GM23338 (cell line): ENCODE results near the gene C5orf24. TPM values are rescaled to one million over a fixed set of nuclear protein-coding genes. Genes with fewer than 3 reads are reported as not detected.
"Not testable (repeated sequence)": the region's sequence is repeated elsewhere in the genome, so short reads cannot be mapped to it uniquely, and the experiment has no call there.

Experiments
- ATAC-seq: fragments of 200-7000 bp; cut with Tn5 transposase; 3 replicates; pipeline ENCODE4 v1.9.1; 2020
- DNase-seq: peaks from one replicate; pipeline ENCODE4 v3.0.0-alpha.2; 2015; ENCODE audit warnings: low spot score
- H2AFZ ChIP-seq: fragments of 200-600 bp; sonication (generic); 2 replicates; pipeline ENCODE4 v1.8.0; 2016; ENCODE audit warnings: antibody characterized with exemption, mild to moderate bottlenecking, moderate library complexity
- H3F3A ChIP-seq: fragments of 200-600 bp; sonication (generic); replicated peaks from 2 replicates; pipeline ENCODE4 v1.8.0; 2017; ENCODE audit warnings: antibody characterized with exemption, mixed run types, low read depth
- H3K27ac ChIP-seq: fragments of 200-600 bp; sonication (generic); 2 replicates; pipeline ENCODE4 v1.6.1; 2016; ENCODE audit warnings: low read depth
- H3K27me3 ChIP-seq: fragments of 200-600 bp; sonication (generic); 2 replicates; pipeline ENCODE4 v1.8.0; 2016; ENCODE audit warnings: mild to moderate bottlenecking, mixed run types, moderate library complexity; ENCODE audit not compliant: insufficient read depth
- H3K36me3 ChIP-seq: fragments of 200-600 bp; sonication (generic); 2 replicates; pipeline ENCODE4 v1.8.0; 2016; ENCODE audit warnings: mild to moderate bottlenecking; ENCODE audit not compliant: insufficient read depth
- H3K4me1 ChIP-seq: fragments of 200-600 bp; sonication (generic); 2 replicates; pipeline ENCODE4 v1.8.0; 2016; ENCODE audit warnings: mild to moderate bottlenecking, moderate library complexity; ENCODE audit not compliant: insufficient read depth
- H3K4me2 ChIP-seq: fragments of 200-600 bp; sonication (generic); 2 replicates; pipeline ENCODE4 v1.7.1; 2017; ENCODE audit warnings: mixed run types
- H3K4me3 ChIP-seq: fragments of 200-600 bp; sonication (generic); 2 replicates; pipeline ENCODE4 v1.6.1; 2016; ENCODE audit warnings: mixed run types
- H3K79me2 ChIP-seq: fragments of 200-600 bp; sonication (generic); replicated peaks from 2 replicates; pipeline ENCODE4 v1.8.0; 2017; ENCODE audit warnings: mild to moderate bottlenecking; ENCODE audit not compliant: insufficient read depth
- H3K9me2 ChIP-seq: fragments of 200-600 bp; sonication (generic); 2 replicates; pipeline ENCODE4 v1.8.0; 2017; ENCODE audit not compliant: insufficient read depth
- H4K20me1 ChIP-seq: fragments of 200-600 bp; sonication (generic); replicated peaks from 2 replicates; pipeline ENCODE4 v1.8.0; 2017; ENCODE audit warnings: mild to moderate bottlenecking; ENCODE audit not compliant: insufficient read depth
- H3K27ac Mint-ChIP-seq: 2 replicates; pipeline ENCODE4 v1.8.0; 2020; ENCODE audit warnings: inconsistent platforms, mild to moderate bottlenecking, moderate library complexity, mixed read lengths
- H3K27me3 Mint-ChIP-seq: 3 replicates; pipeline ENCODE4 v1.8.0; 2022; ENCODE audit warnings: low read depth, mild to moderate bottlenecking, moderate library complexity, mixed read lengths, inconsistent platforms; ENCODE audit not compliant: insufficient read depth, poor library complexity
- H3K36me3 Mint-ChIP-seq: 3 replicates; pipeline ENCODE4 v1.8.0; 2021; ENCODE audit warnings: low read depth, mild to moderate bottlenecking, inconsistent platforms, moderate library complexity, mixed read lengths
- H3K4me1 Mint-ChIP-seq: 3 replicates; pipeline ENCODE4 v1.8.0; 2020; ENCODE audit warnings: mild to moderate bottlenecking, inconsistent platforms, mixed read lengths
- H3K4me3 Mint-ChIP-seq: 3 replicates; pipeline ENCODE4 v1.8.0; 2021; ENCODE audit warnings: moderate library complexity, mild to moderate bottlenecking, inconsistent platforms, mixed read lengths
- H3K9me3 Mint-ChIP-seq: 3 replicates; pipeline ENCODE4 v1.8.0; 2020; ENCODE audit warnings: moderate library complexity, mild to moderate bottlenecking, inconsistent platforms, mixed read lengths
- CREB1 ChIP-seq: fragments of 250-450 bp; sonication (Bioruptor Pico); IDR thresholded peaks from 2 replicates; pipeline ENCODE4 v1.5.0; 2020; ENCODE audit warnings: low read depth, mild to moderate bottlenecking, moderate library complexity
- ETS1 ChIP-seq: IDR thresholded peaks from 2 replicates; pipeline ENCODE4 v1.6.1; 2016; ENCODE audit warnings: antibody characterized with exemption
- EZH2 ChIP-seq: fragments of 200-600 bp; sonication (generic); IDR thresholded peaks from one replicate; pipeline ENCODE4 v1.8.0; 2017; ENCODE audit warnings: antibody characterized with exemption, mild to moderate bottlenecking, low read depth; ENCODE audit not compliant: unreplicated experiment
- EZH2phosphoT487 ChIP-seq: fragments of 200-600 bp; sonication (generic); IDR thresholded peaks from one replicate; pipeline ENCODE4 v1.8.1; 2018; ENCODE audit warnings: antibody characterized with exemption; ENCODE audit not compliant: unreplicated experiment
- JUNB ChIP-seq: IDR thresholded peaks from one replicate; pipeline ENCODE4 v1.6.1; 2016; ENCODE audit warnings: antibody characterized with exemption; ENCODE audit not compliant: unreplicated experiment
- NANOG ChIP-seq: IDR thresholded peaks from 2 replicates; pipeline ENCODE4 v1.6.1; 2016; ENCODE audit warnings: antibody characterized with exemption, borderline replicate concordance
- POLR2AphosphoS5 ChIP-seq: IDR thresholded peaks from 2 replicates; pipeline ENCODE4 v1.6.1; 2016; ENCODE audit warnings: antibody characterized with exemption, low read depth
- REST ChIP-seq: IDR thresholded peaks from one replicate; pipeline ENCODE4 v1.6.1; 2018; ENCODE audit warnings: antibody characterized with exemption; ENCODE audit not compliant: unreplicated experiment
- STAT1 ChIP-seq: IDR thresholded peaks from one replicate; pipeline ENCODE4 v1.6.1; 2016; ENCODE audit warnings: antibody characterized with exemption; ENCODE audit not compliant: unreplicated experiment
- ZNF114 ChIP-seq: fragments of 250-450 bp; sonication (Bioruptor Pico); IDR thresholded peaks from 2 replicates; pipeline ENCODE4 v1.5.0; 2020; ENCODE audit warnings: mild to moderate bottlenecking, moderate library complexity
- ZNF331 ChIP-seq: fragments of 250-450 bp; sonication (Bioruptor Pico); IDR thresholded peaks from 2 replicates; pipeline ENCODE4 v1.5.0; 2020; ENCODE audit warnings: low read depth, mild to moderate bottlenecking, moderate library complexity
- polyA plus RNA-seq: library from polyadenylated mRNA; unstranded; fragments of >200 nt; fragmentation: Nextera tagmentation; extraction: Ambion mirVana; gene quantifications from 2 replicates; pipeline ENCODE4 v1.2.1, GENCODE V29; 2016
- total RNA-seq: library from RNA; depleted of rRNA; stranded (reverse); fragments of >200 nt; shearing (Covaris generic); gene quantifications from 2 replicates; pipeline ENCODE4 v1.2.3, GENCODE V29; 2014

Gene C5orf24
- total and polyA plus RNA-seq, 2 experiments from 2014 or later: 14.6 to 21.1 TPM

DNA sequence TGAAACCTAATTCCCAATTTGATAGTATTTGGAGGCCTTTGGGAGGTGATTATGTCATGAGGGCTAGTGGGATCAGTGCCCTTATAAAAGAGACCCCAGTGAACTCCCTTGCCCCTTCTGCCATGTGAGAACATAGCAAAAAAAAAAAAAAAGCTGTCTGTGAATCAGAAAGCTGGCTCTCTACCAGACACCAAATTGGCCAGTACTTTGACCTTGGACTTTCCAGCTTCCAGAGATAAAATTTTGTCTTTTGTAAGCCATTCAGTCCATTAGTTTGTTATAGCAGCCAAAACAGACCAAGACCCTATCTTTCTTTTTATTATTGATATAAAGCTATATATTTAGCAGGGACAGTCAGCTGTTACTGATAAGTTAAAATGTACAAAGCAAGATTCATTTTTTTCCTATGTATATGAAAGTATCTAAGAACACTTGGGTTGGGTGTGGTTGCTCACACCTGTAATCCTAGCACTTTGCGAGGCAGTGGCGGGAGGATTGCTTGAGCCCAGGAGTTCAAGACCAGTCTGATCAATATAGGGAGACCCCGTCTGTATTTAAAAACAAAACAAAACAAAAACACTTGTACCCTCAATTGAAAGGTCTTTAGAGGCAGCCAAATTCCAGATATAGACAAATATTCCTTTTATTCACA is 8.1 kb upstream of the C5orf24 start:
- no peaks in the 10 kb centered on the region for H3K27me3 ChIP-seq
- H3K79me2 ChIP-seq: no peaks in the 10 kb centered on the region
- H3K4me2 ChIP-seq: no peak overlapping the region
- H3K9me2 ChIP-seq: no peaks in the 10 kb centered on the region
- H3K36me3 ChIP-seq: peaks cover 11% of the 10 kb centered on the region
- H4K20me1 ChIP-seq: no peaks in the 10 kb centered on the region; the same call in 1 of the 2 replicates
- TF ChIP-seq NANOG (no peak), JUNB (no peak), POLR2AphosphoS5 (no peak), ETS1 (no peak)
- H3K4me3 ChIP-seq: no peak overlapping the region
- Mint-ChIP-seq H3K27me3 (no peaks in the 10 kb centered on the region), H3K36me3 (peaks cover 61% of the 10 kb centered on the region), H3K27ac (no peak overlapping the region), H3K9me3 (no peaks in the 10 kb centered on the region; the same call in 2 of the 3 replicates), H3K4me3 (no peak overlapping the region), H3K4me1 (no peaks in the 10 kb centered on the region)
- H3F3A ChIP-seq: 0 out of 2 replicates have a peak, but pooled peaks cover 3% of the 10 kb centered on the region
- no peak overlapping the region for H3K27ac ChIP-seq
- H2AFZ ChIP-seq: no peak overlapping the region
- DNase-seq (no peak), ATAC-seq (no peak)
- no peaks in the 10 kb centered on the region for H3K4me1 ChIP-seq

DNA sequence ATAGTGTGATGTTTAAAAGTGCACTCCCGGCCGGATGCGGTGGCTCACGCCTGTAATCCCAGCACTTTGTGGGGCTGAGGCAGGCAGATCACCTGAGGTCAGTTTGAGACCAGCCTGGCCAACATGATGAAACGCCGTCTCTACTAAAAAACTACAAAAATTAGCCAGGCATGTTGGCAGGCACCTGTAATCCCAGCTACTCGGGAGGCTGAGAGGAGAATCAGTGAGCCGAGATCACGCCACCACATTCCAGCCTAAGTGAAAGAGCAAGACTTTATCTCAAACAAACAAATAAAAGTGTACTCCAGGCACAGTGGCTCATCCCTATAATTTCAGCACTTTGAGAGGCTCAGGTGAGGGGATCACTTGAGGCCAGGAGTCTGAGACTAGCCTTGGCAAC is 7.4 kb upstream of the C5orf24 start:
- H3K4me3 ChIP-seq, H3K9me3 Mint-ChIP-seq, H3K4me2 ChIP-seq, H3F3A ChIP-seq, ATAC-seq, H3K27me3 ChIP-seq, H3K79me2 ChIP-seq, H3K4me3 Mint-ChIP-seq, H4K20me1 ChIP-seq, H3K4me1 ChIP-seq, H3K9me2 ChIP-seq, H3K27me3 Mint-ChIP-seq, H2AFZ ChIP-seq, H3K27ac ChIP-seq, H3K27ac Mint-ChIP-seq, DNase-seq, H3K4me1 Mint-ChIP-seq: not testable (repeated sequence)
- H3K36me3 ChIP-seq: peaks cover 11% of the 10 kb centered on the region
- peaks cover 57% of the 10 kb centered on the region for H3K36me3 Mint-ChIP-seq

DNA sequence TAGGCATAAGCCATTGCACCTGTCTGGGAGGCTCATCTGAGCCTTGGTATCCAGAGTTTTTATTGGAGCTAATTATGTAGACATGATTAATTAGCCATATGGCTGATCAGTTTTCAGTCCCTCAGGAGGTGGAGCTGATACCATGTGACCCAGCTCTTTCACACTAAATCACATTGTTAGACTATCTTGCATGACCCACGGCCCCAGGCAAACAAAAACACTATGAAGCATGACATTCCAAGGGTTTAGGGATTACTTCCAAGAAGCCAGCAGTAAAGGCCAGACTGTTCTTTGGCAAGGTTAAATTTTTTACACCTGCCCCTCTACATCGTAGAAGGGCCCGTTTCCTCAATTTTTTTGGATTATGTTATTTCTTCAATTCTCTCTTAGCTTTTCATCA is 5.0 kb upstream of the C5orf24 start:
- DNase-seq: no peak
- H3K27ac ChIP-seq: peak overlapping the region; percentile 28; the same call in 1 of the 2 replicates
- Mint-ChIP-seq H3K4me3 (no peak overlapping the region), H3K9me3 (no peaks in the 10 kb centered on the region; the same call in 2 of the 3 replicates), H3K36me3 (peaks cover 37% of the 10 kb centered on the region), H3K27ac (no peak overlapping the region), H3K4me1 (no peaks in the 10 kb centered on the region; the same call in 2 of the 3 replicates), H3K27me3 (peaks cover 6% of the 10 kb centered on the region)
- peaks cover 23% of the 10 kb centered on the region for H3F3A ChIP-seq
- no peak for ATAC-seq
- no peaks in the 10 kb centered on the region for H3K9me2 ChIP-seq
- no peak overlapping the region for H3K4me2 ChIP-seq
- 0 out of 2 replicates have a peak, but pooled peaks cover 5% of the 10 kb centered on the region for H4K20me1 ChIP-seq
- H3K27me3 ChIP-seq: no peaks in the 10 kb centered on the region
- no peak overlapping the region for H3K4me3 ChIP-seq
- peaks cover 3% of the 10 kb centered on the region; the same call in 1 of the 2 replicates for H3K4me1 ChIP-seq
- H2AFZ ChIP-seq: no peak overlapping the region
- H3K36me3 ChIP-seq: peaks cover 5% of the 10 kb centered on the region
- no peaks in the 10 kb centered on the region for H3K79me2 ChIP-seq
- TF ChIP-seq POLR2AphosphoS5 (no peak), EZH2phosphoT487 (no peak), ZNF331 (no peak), ZNF114 (CRISPR knock-in tag) (no peak), NANOG (no peak), ETS1 (no peak), EZH2 (no peak), CREB1 (CRISPR knock-in tag) (no peak), REST (no peak), STAT1 (no peak)
